HepG2 (cell line): Measurements from ENCODE around the gene ACSM2B. TPM values are rescaled to one million over a fixed set of nuclear protein-coding genes. Genes with fewer than 3 reads are reported as not detected.

Experiments
- BCLAF1 ChIP-seq: fragments of 450-650 bp; IDR thresholded peaks from 2 replicates; pipeline ENCODE4 v1.6.1; 2017; ENCODE audit warnings: mild to moderate bottlenecking
- CHD4 ChIP-seq: fragments of 200-600 bp; sonication (generic); IDR thresholded peaks from 2 replicates; pipeline ENCODE4 v1.7.0; 2017; ENCODE audit warnings: mild to moderate bottlenecking, low read length, borderline replicate concordance
- GATA4 ChIP-seq: sonication (generic); IDR thresholded peaks from 2 replicates; pipeline ENCODE4 v1.6.1; 2016; ENCODE audit warnings: antibody characterized with exemption, low read depth, borderline replicate concordance
- GRHL1 ChIP-seq: sonication (generic); formaldehyde crosslinking; conservative IDR thresholded peaks from 2 replicates; pipeline ENCODE4 v1.8.0; 2022; ENCODE audit warnings: missing genetic modification reagents
- HOXD1 ChIP-seq: sonication (generic); formaldehyde crosslinking; IDR thresholded peaks from 2 replicates; pipeline ENCODE4 v1.5.0; 2020; ENCODE audit warnings: missing genetic modification reagents
- KMT2A ChIP-seq: sonication (generic); formaldehyde crosslinking; IDR thresholded peaks from 2 replicates; pipeline ENCODE4 v1.4.0; 2020; ENCODE audit warnings: missing genetic modification reagents
- NCOA1 ChIP-seq: sonication (generic); formaldehyde crosslinking; IDR thresholded peaks from 2 replicates; pipeline ENCODE4 v1.9.0; 2021; ENCODE audit warnings: missing genetic modification reagents
- NFYB ChIP-seq: sonication (generic); formaldehyde crosslinking; IDR thresholded peaks from 2 replicates; pipeline ENCODE4 v1.4.0; 2020; ENCODE audit warnings: missing genetic modification reagents
- NR0B2 ChIP-seq: sonication (generic); formaldehyde crosslinking; IDR thresholded peaks from 2 replicates; pipeline ENCODE4 v1.4.0; 2020; ENCODE audit warnings: mild to moderate bottlenecking, missing genetic modification reagents
- NR3C1 ChIP-seq: sonication (generic); formaldehyde crosslinking; IDR thresholded peaks from 2 replicates; pipeline ENCODE4 v1.4.0; 2020; ENCODE audit warnings: missing genetic modification reagents
- RELA ChIP-seq: sonication (generic); formaldehyde crosslinking; IDR thresholded peaks from 2 replicates; pipeline ENCODE4 v1.4.0; 2020; ENCODE audit warnings: missing genetic modification reagents
- SKI ChIP-seq: fragments of 450-650 bp; IDR thresholded peaks from one replicate; pipeline ENCODE4 v1.6.1; 2018; ENCODE audit warnings: mild to moderate bottlenecking; ENCODE audit not compliant: partially characterized antibody
- SMC3 ChIP-seq: IDR thresholded peaks from 2 replicates; pipeline ENCODE4 v1.6.1; 2011; ENCODE audit warnings: low read length, improper control_type of control experiment
- TAF1 ChIP-seq: sonication (generic); formaldehyde crosslinking; IDR thresholded peaks from 2 replicates; pipeline ENCODE4 v1.4.0; 2020; ENCODE audit warnings: missing genetic modification reagents
- ZBTB38 ChIP-seq: sonication (generic); formaldehyde crosslinking; IDR thresholded peaks from 2 replicates; pipeline ENCODE4 v1.5.1; 2020; ENCODE audit warnings: mild to moderate bottlenecking, missing genetic modification reagents
- ZNF232 ChIP-seq: sonication (generic); formaldehyde crosslinking; IDR thresholded peaks from 2 replicates; pipeline ENCODE4 v1.4.0; 2020; ENCODE audit warnings: missing genetic modification reagents, borderline replicate concordance
- ZNF24 ChIP-seq: fragments of 450-650 bp; IDR thresholded peaks from 2 replicates; pipeline ENCODE4 v1.6.1; 2017; ENCODE audit warnings: antibody characterized with exemption, mild to moderate bottlenecking
- ZNF33B ChIP-seq: sonication (generic); formaldehyde crosslinking; IDR thresholded peaks from 2 replicates; pipeline ENCODE4 v1.5.1; 2020; ENCODE audit warnings: mild to moderate bottlenecking, missing genetic modification reagents
- ZNF546 ChIP-seq: sonication (generic); formaldehyde crosslinking; conservative IDR thresholded peaks from 2 replicates; pipeline ENCODE4 v1.8.1; 2023; ENCODE audit warnings: mild to moderate bottlenecking, missing genetic modification reagents
- ZNF574 ChIP-seq: sonication (generic); formaldehyde crosslinking; IDR thresholded peaks from 2 replicates; pipeline ENCODE4 v1.4.0; 2020; ENCODE audit warnings: missing genetic modification reagents
- ZNF709 ChIP-seq: sonication (generic); formaldehyde crosslinking; IDR thresholded peaks from 2 replicates; pipeline ENCODE4 v1.5.0; 2020; ENCODE audit warnings: mild to moderate bottlenecking, missing genetic modification reagents
- ZNF737 ChIP-seq: sonication (generic); formaldehyde crosslinking; IDR thresholded peaks from 2 replicates; pipeline ENCODE4 v1.5.0; 2020; ENCODE audit warnings: missing genetic modification reagents, mild to moderate bottlenecking, borderline replicate concordance
- ZNF772 ChIP-seq: sonication (generic); formaldehyde crosslinking; IDR thresholded peaks from 2 replicates; pipeline ENCODE4 v1.5.0; 2020; ENCODE audit warnings: mild to moderate bottlenecking, missing genetic modification reagents
- ZNF816 ChIP-seq: sonication (generic); formaldehyde crosslinking; IDR thresholded peaks from 2 replicates; pipeline ENCODE4 v1.8.0; 2022; ENCODE audit warnings: missing genetic modification reagents, mild to moderate bottlenecking, borderline replicate concordance
- polyA plus RNA-seq, 8 experiments: library from polyadenylated mRNA; depleted of rRNA in 3 of 8; stranded (reverse) in 7 of 8; unstranded in 1 of 8; fragments of >200 nt; fragmentation: Illumina TruSeq in 4 of 8; extraction: Trizol in 4 of 8; gene quantifications; 2 replicates each; pipeline versions ENCODE4 v1.2.1 to v1.2.3, GENCODE V29; 2011 to 2016; ENCODE audit warnings: low read depth in 4 of 8, missing spikeins in 1 of 8, mixed read lengths in 1 of 8; ENCODE audit not compliant: insufficient read depth in 1 of 8
- total RNA-seq, 5 experiments: library from RNA; depleted of rRNA; stranded (reverse); fragments of >200 nt; fragmentation: Illumina TruSeq; extraction: Trizol; gene quantifications; 2 replicates each; pipeline ENCODE4 v1.2.3, GENCODE V29; 2016; ENCODE audit warnings: low read depth in 1 of 5

The ACSM2B gene
- total and polyA plus RNA-seq, 2 of the 13 experiments (the other 11 are each of a cell fraction or from before 2014, with no cell fraction given), result 22.9 to 34.0 TPM

- TF ChIP-seq HOXD1 (CRISPR knock-in tag) (no peak), NFYB (CRISPR knock-in tag) (no peak), ZNF24 (no peak), GATA4 (no peak), ZNF816 (peak; percentile 46; the same call in 1 of the 2 replicates), RELA (no peak), KMT2A (no peak), GRHL1 (CRISPR knock-in tag) (no peak), CHD4 (peak; percentile 82; the same call in 1 of the 2 replicates), ZNF546 (CRISPR knock-in tag) (no peak), NR0B2 (no peak), ZNF709 (peak; percentile 83; the same call in 1 of the 2 replicates), NCOA1 (no peak), SMC3 (peak; percentile 18; the same call in 1 of the 2 replicates), ZBTB38 (CRISPR knock-in tag) (no peak), ZNF33B (CRISPR knock-in tag) (no peak), BCLAF1 (no peak), ZNF574 (CRISPR knock-in tag) (no peak), ZNF737 (no peak), TAF1 (no peak), ZNF232 (no peak), ZNF772 (CRISPR knock-in tag) (no peak), SKI (no peak), NR3C1 (CRISPR knock-in tag) (no peak)
Measured at GRCh38 chr16:20538181-20538580, 38.0 kb downstream of the ACSM2B start (continued).
